Trophoblast cell (in vitro differentiated cells and primary cell): ENCODE data around the gene WDR72.
"Not testable (repeated sequence)": the region's sequence is repeated elsewhere in the genome, so short reads cannot be mapped to it uniquely, and the experiment has no call there.

Experiments used
- DNase-seq, 2 donors: peaks; one replicate each; pipeline ENCODE4 v3.0.0-alpha.2; 2016
- H2AFZ ChIP-seq: 2 replicates; pipeline ENCODE4 v1.6.1; 2013; ENCODE audit warnings: low read length, moderate library complexity, mild to moderate bottlenecking; ENCODE audit not compliant: insufficient read depth, poor library complexity
- H2AK5ac ChIP-seq: 2 replicates; pipeline ENCODE4 v1.6.1; 2013; ENCODE audit warnings: mild to moderate bottlenecking, low read length
- H2BK120ac ChIP-seq: 2 replicates; pipeline ENCODE4 v1.6.1; 2013; ENCODE audit warnings: low read length, mild to moderate bottlenecking, moderate library complexity; ENCODE audit not compliant: insufficient read depth, poor library complexity
- H2BK12ac ChIP-seq: 2 replicates; pipeline ENCODE4 v1.6.1; 2013; ENCODE audit warnings: mild to moderate bottlenecking, low read length, moderate library complexity
- H2BK5ac ChIP-seq: 2 replicates; pipeline ENCODE4 v1.6.1; 2013; ENCODE audit warnings: low read length, low read depth, moderate library complexity, mild to moderate bottlenecking; ENCODE audit not compliant: poor library complexity
- H3K14ac ChIP-seq: 2 replicates; pipeline ENCODE4 v1.6.1; 2013; ENCODE audit warnings: mild to moderate bottlenecking, low read length
- H3K18ac ChIP-seq: 2 replicates; pipeline ENCODE4 v1.6.1; 2013; ENCODE audit warnings: mild to moderate bottlenecking, low read length
- H3K23ac ChIP-seq: 2 replicates; pipeline ENCODE4 v1.6.1; 2013; ENCODE audit warnings: low read length
- H3K27ac ChIP-seq: 2 replicates; pipeline ENCODE4 v1.5.1; 2013; ENCODE audit warnings: low read depth, mild to moderate bottlenecking, inconsistent platforms, low read length, moderate library complexity
- H3K27me3 ChIP-seq: 2 replicates; pipeline ENCODE4 v1.6.1; 2013; ENCODE audit warnings: inconsistent platforms, mild to moderate bottlenecking, low read length, moderate library complexity; ENCODE audit not compliant: insufficient read depth
- H3K36me3 ChIP-seq, 2 experiments: 1 replicate in 1 of 2; 2 replicates in 1 of 2; pipeline ENCODE4 v1.6.1; 2013; ENCODE audit warnings: low read length in 2 of 2, mild to moderate bottlenecking in 2 of 2, moderate library complexity in 1 of 2; ENCODE audit not compliant: insufficient read depth in 2 of 2, control insufficient read depth in 1 of 2
- H3K4ac ChIP-seq: 2 replicates; pipeline ENCODE4 v1.6.1; 2013; ENCODE audit warnings: low read depth, mild to moderate bottlenecking, low read length, moderate library complexity
- H3K4me1 ChIP-seq, 2 experiments: 1 replicate in 1 of 2; 2 replicates in 1 of 2; pipeline ENCODE4 v1.6.1; 2013; ENCODE audit warnings: low read length in 2 of 2, mild to moderate bottlenecking in 2 of 2, moderate library complexity in 1 of 2; ENCODE audit not compliant: insufficient read depth in 2 of 2, control insufficient read depth in 1 of 2
- H3K4me2 ChIP-seq: 2 replicates; pipeline ENCODE4 v1.6.1; 2013; ENCODE audit warnings: inconsistent platforms, mild to moderate bottlenecking, low read length, moderate library complexity
- H3K4me3 ChIP-seq: 2 replicates; pipeline ENCODE4 v1.5.1; 2013; ENCODE audit warnings: mild to moderate bottlenecking, low read depth, low read length, inconsistent platforms
- H3K79me1 ChIP-seq: one replicate; pipeline ENCODE4 v1.6.1; 2013; ENCODE audit warnings: low read length
- H3K79me2 ChIP-seq: 2 replicates; pipeline ENCODE4 v1.6.1; 2013; ENCODE audit warnings: low read length, mild to moderate bottlenecking; ENCODE audit not compliant: control insufficient read depth, insufficient read depth, poor library complexity
- H3K9ac ChIP-seq: 2 replicates; pipeline ENCODE4 v1.6.1; 2013; ENCODE audit warnings: mild to moderate bottlenecking, low read length
- H3K9me3 ChIP-seq: 2 replicates; pipeline ENCODE4 v1.6.1; 2013; ENCODE audit warnings: low read depth, mild to moderate bottlenecking, control low read depth, inconsistent platforms, low read length; ENCODE audit not compliant: insufficient read depth
- H4K12ac ChIP-seq: 2 replicates; pipeline ENCODE4 v1.6.1; 2013; ENCODE audit warnings: low read depth, mild to moderate bottlenecking, low read length, moderate library complexity
- H4K8ac ChIP-seq: 2 replicates; pipeline ENCODE4 v1.6.1; 2013; ENCODE audit warnings: low read depth, mild to moderate bottlenecking, low read length, moderate library complexity
- H4K91ac ChIP-seq: one replicate; pipeline ENCODE4 v1.6.1; 2013; ENCODE audit warnings: low read depth, mild to moderate bottlenecking, low read length, moderate library complexity
- WGBS: extraction: QIAGEN DNeasy Blood & Tissue Kit; methylation state at CpG from one replicate; pipeline ENCODE4 v1.1.7; 2013; ENCODE audit warnings: missing lambda C conversion rate; ENCODE audit not compliant: insufficient read length, insufficient coverage; ENCODE audit errors: extremely low coverage; 5-methylcytosine and 5-hydroxymethylcytosine counted together

The WDR72 gene

DNA sequence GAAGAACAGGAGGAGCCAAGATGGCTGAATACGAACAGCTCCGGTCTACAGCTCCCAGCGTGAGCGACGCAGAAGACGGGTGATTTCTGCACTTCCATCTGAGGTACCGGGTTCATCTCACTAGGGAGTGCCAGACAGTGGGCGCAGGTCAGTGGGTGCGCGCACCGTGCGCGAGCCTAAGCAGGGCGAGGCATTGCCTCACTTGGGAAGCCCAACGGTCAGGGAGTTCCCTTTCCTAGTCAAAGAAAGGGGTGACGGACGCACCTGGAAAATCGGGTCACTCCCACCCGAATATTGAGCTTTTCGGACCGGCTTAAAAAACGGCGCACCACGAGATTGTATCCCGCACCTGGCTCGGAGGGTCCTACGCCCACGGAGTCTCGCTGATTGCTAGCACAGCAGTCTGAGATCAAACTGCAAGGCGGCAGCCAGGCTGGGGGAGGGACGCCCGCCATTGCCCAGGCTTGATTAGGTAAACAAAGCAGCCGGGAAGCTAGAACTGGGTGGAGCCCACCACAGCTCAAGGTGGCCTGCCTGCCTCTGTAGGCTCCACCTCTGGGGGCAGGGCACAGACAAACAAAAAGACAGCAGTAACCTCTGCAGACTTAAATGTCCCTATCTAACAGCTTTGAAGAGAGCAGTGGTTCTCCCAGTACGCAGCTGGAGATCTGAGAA lies 218.7 kb downstream of the WDR72 start:
- not testable (repeated sequence) for H3K36me3 ChIP-seq, H4K8ac ChIP-seq, H2BK5ac ChIP-seq, H3K79me1 ChIP-seq, H2BK12ac ChIP-seq, H2BK120ac ChIP-seq, H3K4me3 ChIP-seq, H2AFZ ChIP-seq, H3K23ac ChIP-seq, H3K27ac ChIP-seq, DNase-seq, H4K91ac ChIP-seq, H3K9ac ChIP-seq, H3K79me2 ChIP-seq, H3K27me3 ChIP-seq, H3K4me1 ChIP-seq, H3K9me3 ChIP-seq, H3K18ac ChIP-seq, H4K12ac ChIP-seq, H3K4me2 ChIP-seq, H3K14ac ChIP-seq, H3K4ac ChIP-seq, H2AK5ac ChIP-seq
- WGBS: no CpG with 5 or more reads among the region's 34 CpGs

DNA sequence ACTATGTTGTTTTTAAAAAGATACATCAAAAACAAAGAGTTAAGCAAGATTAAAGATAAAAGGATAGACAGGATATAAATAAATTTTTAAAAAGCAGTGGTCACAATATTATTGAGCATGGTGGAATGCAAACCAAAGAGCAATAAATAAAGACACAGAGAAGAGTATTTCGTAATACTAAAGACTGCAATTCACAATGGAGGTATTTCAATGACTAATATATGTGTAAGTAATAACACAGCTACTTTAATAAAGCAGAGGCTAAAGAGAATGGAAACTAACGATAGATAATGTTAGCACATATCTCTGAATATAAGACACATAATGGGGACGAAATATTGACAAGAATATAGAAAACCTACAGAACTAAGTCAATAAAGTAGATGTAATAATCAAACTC lies 219.6 kb downstream of the WDR72 start:
- H3K9ac ChIP-seq: no peak overlapping the region
- no peak overlapping the region for H4K91ac ChIP-seq
- H3K27ac ChIP-seq: no peak overlapping the region
- H3K4ac ChIP-seq: no peak overlapping the region
- H3K79me2 ChIP-seq: no peaks in the 10 kb centered on the region
- no peak overlapping the region for H3K23ac ChIP-seq
- H3K36me3 ChIP-seq: no peaks in the 10 kb centered on the region
- WGBS: no CpG with 5 or more reads among the region's 3 CpGs
- no peak overlapping the region for H2BK12ac ChIP-seq
- H3K14ac ChIP-seq: no peak overlapping the region
- no peaks in the 10 kb centered on the region for H3K4me1 ChIP-seq
- no peak overlapping the region for H4K12ac ChIP-seq
- H2AFZ ChIP-seq: no peak overlapping the region
- no peak overlapping the region for H3K4me3 ChIP-seq
- DNase-seq: peak in 1 of 2 donors; percentile 6
- no peaks in the 10 kb centered on the region for H3K79me1 ChIP-seq
- H2BK5ac ChIP-seq: no peak overlapping the region
- H3K27me3 ChIP-seq: no peaks in the 10 kb centered on the region
- H4K8ac ChIP-seq: no peak overlapping the region
- no peak overlapping the region for H3K18ac ChIP-seq
- no peak overlapping the region for H2AK5ac ChIP-seq
- no peaks in the 10 kb centered on the region for H3K9me3 ChIP-seq
- H3K4me2 ChIP-seq: no peak overlapping the region
- no peak overlapping the region for H2BK120ac ChIP-seq

DNA sequence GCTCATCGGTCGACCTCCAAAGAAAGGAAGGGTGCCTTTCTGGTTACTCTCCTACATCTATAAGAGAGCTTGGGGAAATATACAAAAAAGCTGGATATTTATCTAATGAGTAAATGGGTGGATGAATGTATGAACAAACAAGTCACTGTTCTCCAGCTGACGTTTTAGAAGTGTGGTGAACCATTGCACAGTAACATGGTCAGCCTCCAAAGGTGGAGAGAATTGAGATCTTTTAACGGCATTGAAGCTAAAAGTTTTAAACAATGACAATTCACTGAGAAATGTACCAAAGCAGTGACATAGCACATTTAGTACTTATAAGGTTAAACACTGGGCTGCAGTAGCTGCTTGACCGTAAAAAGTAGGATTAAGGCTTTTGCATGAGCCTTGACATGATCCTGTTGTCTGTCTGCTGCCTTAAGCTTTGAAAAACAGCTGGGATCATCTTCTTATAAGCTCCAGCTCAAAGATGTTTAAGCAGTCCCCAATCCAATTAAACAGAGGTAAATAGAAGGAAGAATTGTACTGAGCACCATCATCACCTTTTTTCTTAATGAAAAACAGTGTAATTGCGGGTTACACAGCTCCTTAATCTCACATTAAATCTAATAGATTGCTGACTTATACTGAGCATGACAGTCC lies 222.9 kb downstream of the WDR72 start:
- no peak overlapping the region for H2BK120ac ChIP-seq
- no peak overlapping the region for H3K4me2 ChIP-seq
- no peaks in the 10 kb centered on the region for H3K4me1 ChIP-seq
- H3K36me3 ChIP-seq: no peaks in the 10 kb centered on the region
- no CpG with 5 or more reads among the region's 6 CpGs for WGBS
- H3K14ac ChIP-seq: no peak overlapping the region
- no peak overlapping the region for H3K9ac ChIP-seq
- no peak overlapping the region for H2AFZ ChIP-seq
- no peaks in the 10 kb centered on the region for H3K9me3 ChIP-seq
- no peak overlapping the region for H3K23ac ChIP-seq
- no peak overlapping the region for H2AK5ac ChIP-seq
- no peak overlapping the region for H2BK5ac ChIP-seq
- H4K91ac ChIP-seq: no peak overlapping the region
- no peak overlapping the region for H4K8ac ChIP-seq
- H3K79me2 ChIP-seq: no peaks in the 10 kb centered on the region
- no peaks in the 10 kb centered on the region for H3K27me3 ChIP-seq
- no peak overlapping the region for H2BK12ac ChIP-seq
- H3K27ac ChIP-seq: no peak overlapping the region
- no peak for DNase-seq
- H3K18ac ChIP-seq: no peak overlapping the region
- no peak overlapping the region for H3K4me3 ChIP-seq
- no peaks in the 10 kb centered on the region for H3K79me1 ChIP-seq
- no peak overlapping the region for H3K4ac ChIP-seq
- no peak overlapping the region for H4K12ac ChIP-seq

DNA sequence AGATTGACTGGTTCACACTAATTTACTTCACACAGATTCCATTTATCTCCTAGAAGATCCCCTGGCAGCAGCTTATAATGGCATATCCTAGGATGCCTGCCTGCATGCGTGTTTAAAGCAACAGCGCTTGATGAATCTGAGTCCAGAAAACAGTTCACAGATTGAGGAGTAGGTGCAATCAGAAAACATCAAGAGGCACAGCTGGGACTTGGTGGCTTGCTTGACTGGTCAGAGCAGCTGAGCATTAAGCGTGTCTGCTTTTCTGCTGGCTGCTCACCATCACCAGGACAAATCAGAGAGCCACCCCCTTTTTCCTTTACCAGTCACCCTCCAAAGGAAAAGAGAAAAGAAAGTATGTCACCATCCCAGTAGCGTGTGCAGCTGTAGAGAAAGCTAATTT lies 223.6 kb downstream of the WDR72 start:
- Histone ChIP-seq H3K4me2 (no peak overlapping the region), H3K79me1 (no peaks in the 10 kb centered on the region), H3K27me3 (no peaks in the 10 kb centered on the region), H2BK12ac (no peak overlapping the region), H4K8ac (no peak overlapping the region), H3K36me3 (no peaks in the 10 kb centered on the region), H3K4me1 (no peaks in the 10 kb centered on the region), H3K9ac (no peak overlapping the region), H3K9me3 (no peaks in the 10 kb centered on the region), H4K91ac (no peak overlapping the region), H2BK5ac (no peak overlapping the region), H3K27ac (no peak overlapping the region), H2BK120ac (no peak overlapping the region), H4K12ac (no peak overlapping the region), H3K14ac (no peak overlapping the region), H3K4ac (no peak overlapping the region), H2AK5ac (no peak overlapping the region), H3K4me3 (no peak overlapping the region), H3K18ac (no peak overlapping the region), H3K79me2 (no peaks in the 10 kb centered on the region), H3K23ac (no peak overlapping the region), H2AFZ (no peak overlapping the region)
- DNase-seq: no peak
- WGBS: no CpG with 5 or more reads among the region's 4 CpGs
